ENCODE results near the gene FHIT.

DNA sequence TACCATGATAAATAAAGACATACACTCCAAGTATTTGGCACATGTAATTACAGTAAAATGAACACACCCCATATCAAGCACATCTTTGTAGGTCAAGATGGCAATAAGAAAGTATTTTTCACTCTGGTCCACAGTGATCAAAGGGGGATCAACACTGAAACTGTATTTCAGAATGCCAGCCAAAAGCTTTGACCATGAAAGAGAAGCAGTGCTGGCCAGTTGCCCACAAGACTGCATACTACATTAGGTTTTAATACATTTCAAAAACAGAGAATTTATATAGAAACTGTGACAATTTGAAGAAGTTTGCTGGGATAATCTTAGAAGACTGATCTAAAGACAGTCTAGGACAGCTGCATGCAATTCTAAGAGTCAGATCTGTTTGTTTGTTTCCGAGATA lies 1035.3 kb downstream of the FHIT start:
- TF ChIP-seq, protein P1, sequence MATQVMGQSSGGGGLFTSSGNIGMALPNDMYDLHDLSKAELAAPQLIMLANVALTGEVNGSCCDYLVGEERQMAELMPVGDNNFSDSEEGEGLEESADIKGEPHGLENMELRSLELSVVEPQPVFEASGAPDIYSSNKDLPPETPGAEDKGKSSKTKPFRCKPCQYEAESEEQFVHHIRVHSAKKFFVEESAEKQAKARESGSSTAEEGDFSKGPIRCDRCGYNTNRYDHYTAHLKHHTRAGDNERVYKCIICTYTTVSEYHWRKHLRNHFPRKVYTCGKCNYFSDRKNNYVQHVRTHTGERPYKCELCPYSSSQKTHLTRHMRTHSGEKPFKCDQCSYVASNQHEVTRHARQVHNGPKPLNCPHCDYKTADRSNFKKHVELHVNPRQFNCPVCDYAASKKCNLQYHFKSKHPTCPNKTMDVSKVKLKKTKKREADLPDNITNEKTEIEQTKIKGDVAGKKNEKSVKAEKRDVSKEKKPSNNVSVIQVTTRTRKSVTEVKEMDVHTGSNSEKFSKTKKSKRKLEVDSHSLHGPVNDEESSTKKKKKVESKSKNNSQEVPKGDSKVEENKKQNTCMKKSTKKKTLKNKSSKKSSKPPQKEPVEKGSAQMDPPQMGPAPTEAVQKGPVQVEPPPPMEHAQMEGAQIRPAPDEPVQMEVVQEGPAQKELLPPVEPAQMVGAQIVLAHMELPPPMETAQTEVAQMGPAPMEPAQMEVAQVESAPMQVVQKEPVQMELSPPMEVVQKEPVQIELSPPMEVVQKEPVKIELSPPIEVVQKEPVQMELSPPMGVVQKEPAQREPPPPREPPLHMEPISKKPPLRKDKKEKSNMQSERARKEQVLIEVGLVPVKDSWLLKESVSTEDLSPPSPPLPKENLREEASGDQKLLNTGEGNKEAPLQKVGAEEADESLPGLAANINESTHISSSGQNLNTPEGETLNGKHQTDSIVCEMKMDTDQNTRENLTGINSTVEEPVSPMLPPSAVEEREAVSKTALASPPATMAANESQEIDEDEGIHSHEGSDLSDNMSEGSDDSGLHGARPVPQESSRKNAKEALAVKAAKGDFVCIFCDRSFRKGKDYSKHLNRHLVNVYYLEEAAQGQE (IDR thresholded peaks at IDR 0.05; ENCODE audit: insufficient read depth in 1 of 2, low read depth in 2 of 2, low read length in 2 of 2) = no peak
- TF ChIP-seq POLR2AphosphoS5 (IDR thresholded peaks at IDR 0.05; ENCODE audit: low read depth, low read length) (no peak), TAF1 (IDR thresholded peaks at IDR 0.05; ENCODE audit: borderline replicate concordance, insufficient read depth, low read length) (no peak)
